GDM1 (cell line): ENCODE results near the gene NPW.
"Not testable (repeated sequence)": the region's sequence is repeated elsewhere in the genome, so short reads cannot be mapped to it uniquely, and the experiment has no call there.

Source experiments
- DNase-seq: peaks from one replicate; lab custom pipeline; 2025; lab: John Stamatoyannopoulos, UW

Gene NPW

DNA sequence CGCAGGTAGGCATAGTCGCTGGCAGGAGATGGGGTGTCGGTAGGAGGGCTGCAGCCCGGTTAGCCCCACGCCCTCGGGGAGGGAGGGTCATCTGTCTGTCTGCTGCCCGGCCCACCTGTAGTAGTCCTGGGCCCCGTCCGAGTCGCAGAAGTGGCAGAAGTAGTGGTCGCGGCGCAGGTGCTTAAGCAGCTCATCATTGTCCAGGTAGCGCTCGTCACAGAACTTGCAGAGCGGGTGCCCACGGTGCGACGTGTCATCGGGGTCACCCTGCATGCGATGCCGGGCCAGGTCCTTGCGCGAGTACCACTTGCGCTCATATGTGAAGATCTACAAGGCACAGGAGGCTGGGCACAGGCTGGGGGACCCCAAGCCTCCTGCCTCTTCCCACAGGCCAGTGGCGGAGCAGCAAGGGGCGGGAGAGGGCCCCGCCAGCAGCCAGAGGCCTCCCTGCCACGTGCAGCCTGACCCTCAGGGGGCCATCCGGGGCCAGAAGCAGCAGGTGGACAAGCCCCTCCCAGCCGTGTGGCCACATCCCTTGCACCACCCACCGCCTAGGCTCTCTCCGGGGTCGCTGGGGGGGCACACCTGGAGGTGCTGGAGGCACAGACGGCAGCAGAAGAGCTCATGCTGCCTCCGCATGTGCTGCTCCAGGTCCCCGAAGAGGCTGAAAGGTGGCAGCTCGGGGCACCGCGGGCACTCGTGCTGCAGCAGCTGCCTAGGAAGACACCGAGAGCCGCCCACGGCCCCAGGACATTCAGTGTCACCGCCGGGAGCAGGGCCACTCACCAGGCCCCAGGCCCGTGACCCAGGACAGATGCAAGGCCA lies 17.0 kb upstream of the NPW start:
- no peak for DNase-seq

DNA sequence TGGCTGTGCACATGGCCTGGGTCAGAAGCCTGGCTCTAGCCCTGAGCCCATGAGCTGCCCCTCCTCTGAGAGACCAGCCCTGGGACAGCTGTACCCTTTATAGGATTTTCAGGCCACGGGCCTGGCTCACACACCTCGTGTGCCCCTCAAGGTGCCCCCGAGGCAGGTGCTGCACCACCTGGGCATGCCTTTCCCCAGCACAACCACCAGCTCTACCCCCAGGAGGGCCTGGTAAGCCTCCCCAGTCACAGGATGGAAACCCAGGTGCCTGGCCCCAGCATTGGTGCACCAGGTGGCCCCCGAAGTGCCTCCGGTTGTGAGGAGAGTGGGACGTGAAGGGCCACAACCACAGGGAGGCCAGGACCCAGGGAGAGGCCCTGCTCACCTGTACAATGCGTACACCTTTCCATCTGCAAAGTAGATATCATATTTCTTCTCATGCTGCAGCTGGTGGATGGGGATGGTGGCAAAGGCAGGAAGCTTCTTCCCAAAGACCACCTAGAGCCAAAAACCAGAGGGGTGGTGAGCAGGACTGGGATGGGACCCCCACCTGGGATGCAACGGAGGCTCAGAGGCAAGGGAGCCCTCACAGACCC lies 16.3 kb upstream of the NPW start:
- DNase-seq, result no peak

DNA sequence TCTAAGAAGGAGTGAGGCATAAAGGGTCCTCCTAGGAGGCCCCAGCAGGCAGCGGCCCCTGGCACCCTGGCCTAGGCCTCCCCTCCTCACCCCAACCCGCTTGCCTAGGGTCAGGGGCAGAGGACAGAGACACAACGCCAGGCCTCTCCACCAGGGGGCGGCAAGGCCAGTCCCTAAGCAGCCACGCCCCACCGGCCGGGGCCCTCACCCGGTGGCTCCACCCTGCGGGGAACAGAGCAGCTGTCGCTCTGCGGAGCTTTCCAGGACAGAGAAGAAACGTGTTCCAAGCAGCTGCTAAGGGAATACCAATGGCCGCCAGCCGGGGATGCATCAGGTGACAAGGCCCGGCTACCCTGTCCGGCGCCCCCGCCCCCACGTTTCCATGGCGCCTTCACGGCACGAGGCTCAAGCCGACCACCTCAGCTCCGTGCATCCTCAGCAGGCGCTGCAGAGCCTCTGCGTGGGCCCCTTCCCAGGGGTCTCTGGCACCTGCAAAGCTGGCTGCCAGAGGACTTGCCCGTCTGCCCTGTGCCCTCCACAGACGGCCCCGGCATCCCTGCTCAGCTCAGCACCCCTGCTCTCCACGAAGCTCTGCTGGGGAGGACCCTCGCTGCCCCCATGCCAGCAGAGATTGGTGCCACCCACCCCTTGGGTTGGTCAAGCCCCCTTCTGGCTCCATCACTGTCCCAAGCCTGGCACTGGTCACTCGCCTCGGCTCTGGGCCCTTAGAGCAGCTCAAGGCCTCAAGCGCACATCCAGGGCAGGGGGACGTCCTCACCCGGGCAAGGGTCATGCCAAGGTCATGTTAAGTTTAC lies 15.6 kb upstream of the NPW start:
- DNase-seq, result peak; percentile 56

DNA sequence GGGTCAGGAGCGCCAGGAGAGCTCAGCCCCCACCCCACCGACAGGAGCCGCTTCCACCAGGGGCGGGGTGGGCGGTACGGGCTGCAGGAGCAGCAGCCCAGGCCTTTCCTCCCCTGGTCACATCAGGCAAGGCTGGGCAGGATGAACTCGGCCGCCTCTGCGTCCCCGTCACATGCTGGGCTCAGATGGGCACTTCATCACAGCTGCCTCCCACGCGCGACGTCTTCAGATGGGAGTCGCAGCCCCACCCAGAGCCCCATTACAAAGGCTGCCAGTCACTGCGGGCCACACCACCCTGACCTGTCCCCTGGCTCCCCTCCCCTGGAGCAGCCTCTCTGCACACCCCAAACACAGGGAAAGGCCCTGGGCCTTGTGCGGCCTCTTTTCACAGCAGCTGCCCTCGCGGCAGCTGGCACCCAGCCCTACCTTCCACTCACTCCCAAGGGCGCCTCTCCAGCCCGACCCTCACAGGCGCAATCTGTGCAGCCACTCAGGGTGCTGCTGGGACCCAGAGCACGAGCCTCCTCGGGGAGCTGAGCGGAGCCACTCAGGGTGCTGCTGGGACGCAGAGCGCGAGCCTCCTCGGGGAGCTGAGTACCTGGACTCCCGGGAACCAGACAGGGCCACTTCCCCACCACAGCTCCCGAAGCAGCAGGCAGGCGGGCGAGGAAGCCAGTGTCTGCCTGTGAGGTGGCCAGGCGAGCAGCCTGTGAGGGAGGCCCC lies 14.6 kb upstream of the NPW start:
- no peak for DNase-seq

DNA sequence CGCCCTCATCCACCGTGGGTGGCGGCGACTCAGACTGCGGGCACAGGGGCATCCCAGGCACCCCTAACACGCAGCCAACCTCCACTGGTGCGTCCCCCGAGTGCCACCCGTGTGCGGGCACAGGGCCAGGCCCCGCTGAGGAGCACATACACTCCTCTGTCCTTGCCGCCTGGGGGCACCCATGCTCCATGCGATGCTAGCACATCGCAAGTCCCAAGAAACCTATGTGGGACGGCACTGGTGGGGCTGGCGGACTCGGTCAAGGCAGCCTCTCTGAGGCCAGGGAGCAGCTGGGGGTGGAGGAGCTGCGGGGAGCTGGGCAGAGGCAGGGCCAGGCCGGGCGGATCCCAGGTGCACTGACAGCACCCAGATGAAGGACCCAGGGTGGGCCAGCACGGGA lies 13.9 kb upstream of the NPW start:
- no peak for DNase-seq

DNA sequence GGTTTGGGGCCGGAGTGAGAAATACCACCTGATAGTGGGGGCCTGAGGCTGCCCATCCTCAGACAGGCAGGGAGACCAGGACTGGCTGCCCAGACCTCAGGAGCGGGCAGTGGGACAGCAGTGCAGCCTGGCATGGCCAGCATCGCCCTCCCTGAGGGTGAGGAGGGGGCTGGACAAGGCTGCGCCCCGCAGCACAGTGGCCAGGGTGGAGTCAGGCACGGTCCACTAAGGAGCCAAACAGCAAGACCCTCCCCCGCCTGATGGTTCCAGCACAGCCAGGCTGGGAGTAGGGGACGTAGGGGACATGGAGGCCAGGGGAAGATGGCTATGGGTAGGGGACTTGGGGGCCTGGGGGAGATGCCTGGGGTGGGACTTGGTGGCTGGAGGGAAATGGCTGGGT lies 13.3 kb upstream of the NPW start:
- DNase-seq, result no peak

DNA sequence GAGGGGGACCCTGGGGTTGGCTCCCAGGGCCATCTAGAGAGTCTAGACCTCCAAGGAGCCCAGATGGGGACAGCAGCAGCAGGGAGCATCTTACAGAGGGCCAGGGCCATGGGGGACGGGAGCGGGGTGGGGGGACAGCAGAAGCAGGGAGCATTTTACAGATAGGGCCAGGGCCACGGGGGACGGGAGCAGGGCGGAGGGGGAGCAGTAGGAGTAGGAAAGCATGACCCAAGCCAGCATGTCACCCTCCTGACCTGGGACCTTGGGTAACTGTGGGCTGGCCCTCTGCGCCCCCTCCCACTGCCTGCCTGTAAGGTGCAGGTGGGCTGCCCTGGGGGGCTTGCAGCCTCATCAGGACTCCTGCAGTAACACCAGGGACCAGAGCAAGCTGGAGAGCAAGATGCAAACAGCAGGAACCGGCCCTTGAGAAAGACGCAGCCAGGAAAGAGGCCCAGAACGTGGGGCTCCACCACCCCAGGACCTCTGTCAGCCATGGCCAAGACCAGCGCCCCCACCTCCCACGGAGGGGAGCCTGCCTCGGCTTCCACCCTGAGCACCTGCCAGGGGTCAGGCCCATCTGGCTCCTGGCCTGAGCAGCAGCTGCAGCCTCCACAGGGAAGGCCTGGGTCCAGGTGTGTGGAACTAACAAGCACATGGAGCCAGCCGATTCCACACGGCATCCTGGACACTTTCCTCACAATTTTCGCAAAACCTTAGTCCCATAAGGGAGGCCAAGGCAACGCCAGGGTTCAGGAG lies 12.3 kb upstream of the NPW start:
- no peak for DNase-seq

DNA sequence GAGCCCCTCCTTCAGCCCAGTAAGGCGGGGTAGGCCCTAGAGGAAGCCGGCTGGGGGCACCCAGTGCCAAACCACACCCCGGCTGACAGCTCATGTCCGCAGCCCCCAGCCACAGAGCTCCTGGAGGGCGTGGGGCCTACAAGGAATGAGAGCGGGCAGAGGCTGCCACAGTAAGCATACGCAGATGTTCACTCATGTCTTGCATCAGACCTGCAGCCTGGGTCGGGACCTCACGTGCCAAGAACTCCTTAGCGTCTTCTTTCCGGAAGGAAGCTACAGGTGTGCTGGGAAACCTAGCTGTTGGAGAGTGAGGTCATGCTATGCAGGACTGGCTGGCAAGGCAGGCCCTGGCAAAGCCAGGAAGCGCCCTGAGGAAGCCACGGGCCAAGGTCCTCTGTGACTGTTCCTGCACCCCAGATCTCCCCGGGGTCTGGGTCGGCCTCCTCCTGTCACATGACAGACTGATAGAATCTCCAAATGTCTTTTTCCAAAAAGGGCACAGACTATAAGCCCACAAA lies 11.5 kb upstream of the NPW start:
- no peak for DNase-seq

DNA sequence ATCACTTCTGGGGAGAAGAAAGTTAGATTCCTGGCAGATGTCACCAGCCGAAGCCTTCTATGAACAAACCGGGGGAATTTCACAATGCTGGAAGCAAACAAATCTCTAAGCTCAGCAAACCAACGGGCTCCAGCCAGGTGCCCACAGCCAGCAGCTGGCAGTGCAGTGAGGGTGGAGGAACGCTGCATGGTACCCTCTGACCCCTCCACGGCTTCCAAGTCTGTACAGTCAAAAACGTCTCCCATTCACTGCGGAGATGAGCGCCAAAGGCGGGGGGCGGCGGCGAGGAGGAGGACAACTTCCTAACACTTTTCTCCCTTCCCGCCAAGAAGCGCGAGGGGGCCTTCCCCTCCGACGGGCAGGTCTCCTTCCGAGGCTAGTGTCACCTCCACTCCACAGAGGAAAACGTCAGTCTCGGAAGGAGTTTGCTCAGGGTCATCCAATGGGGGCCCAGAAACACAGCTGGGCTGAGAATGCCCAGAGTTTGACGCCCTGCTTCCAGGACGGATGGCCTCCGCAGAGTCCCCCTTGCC lies 10.9 kb upstream of the NPW start:
- no peak for DNase-seq

DNA sequence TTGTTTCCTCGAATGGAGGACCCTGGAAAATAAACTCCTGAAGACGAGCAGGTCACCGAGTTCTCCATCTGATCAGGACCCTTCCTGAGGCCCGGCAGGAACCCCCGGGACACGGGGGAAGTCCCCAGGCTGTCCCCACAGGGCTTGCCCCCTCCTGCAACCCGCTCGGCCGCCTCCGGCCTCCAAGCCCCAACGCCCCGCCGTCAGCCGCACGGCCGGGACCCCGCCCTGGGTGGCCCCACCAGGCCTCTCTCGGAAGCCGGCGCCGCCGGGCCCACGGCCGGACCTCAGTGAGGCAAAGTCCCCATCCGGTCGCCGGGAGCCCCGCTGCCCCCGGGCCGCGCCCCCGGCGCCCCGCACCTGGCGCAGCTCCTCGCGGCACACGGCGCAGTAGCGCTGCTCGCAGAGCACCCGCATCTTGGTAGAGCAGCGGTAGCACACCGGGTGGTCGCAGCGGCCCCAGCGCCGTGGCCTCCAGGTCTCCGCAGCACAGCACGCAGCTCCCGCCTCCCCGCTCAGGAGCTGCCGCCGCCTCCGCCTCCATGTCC lies 10.3 kb upstream of the NPW start:
- no peak for DNase-seq

DNA sequence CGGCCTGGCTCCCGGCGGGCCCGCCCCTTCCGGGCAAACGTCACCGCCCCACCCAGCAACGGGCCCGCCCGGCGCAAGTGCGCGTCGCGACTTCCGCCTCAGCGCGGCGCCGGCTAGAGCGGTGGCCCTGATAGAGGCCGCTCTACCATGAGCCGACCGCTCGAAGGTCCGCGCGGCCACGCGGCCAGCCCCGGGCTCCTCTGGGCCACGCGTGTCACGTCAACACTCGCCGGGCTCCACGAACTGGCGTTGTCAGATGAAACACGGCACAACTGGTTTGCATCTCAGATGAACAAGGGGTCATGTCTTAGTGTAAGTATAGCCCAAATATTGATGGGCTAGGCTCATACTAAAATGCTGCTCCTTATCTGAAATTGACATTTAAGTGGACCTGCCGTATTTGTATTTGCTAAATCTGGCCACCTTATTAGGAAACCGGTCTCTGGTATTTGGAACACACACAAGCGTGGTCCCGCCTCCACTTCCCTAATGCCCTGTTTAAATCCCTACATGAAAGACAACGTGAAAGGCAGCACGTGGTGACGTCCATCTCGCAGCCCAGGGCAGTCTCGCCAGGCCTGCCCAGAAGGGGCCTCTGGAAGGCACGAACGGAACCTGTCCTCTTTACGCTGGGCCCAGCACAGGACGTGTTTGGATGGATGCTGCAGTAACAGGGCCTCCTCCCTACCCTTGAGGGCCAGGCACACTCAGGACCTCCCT lies 9.6 kb upstream of the NPW start, which contains the start of gene ZNF598:
Gene ZNF598 (minus strand): TSS at position 31 of the 720 bp plus-strand sequence.
- peak; percentile 84 for DNase-seq

DNA sequence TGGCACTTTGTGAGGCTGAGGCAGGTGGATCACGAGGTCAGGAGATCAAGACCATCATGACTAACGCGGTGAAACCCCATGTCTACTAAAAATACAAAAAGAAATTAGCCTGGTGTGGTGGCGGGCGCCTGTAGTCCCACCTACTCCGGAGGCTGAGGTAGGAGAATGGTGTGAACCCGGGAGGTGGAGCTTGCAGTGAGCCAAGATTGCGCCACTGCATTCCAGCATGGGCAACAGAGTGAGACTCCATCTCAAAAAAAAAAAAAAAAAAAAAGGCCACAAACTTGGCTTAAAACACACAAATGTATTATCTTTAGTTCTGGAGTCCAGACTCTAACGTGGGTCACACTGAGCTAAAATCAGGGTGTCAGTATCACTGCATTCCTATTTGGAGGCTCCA lies 7.9 kb upstream of the NPW start:
- DNase-seq, result not testable (repeated sequence)

DNA sequence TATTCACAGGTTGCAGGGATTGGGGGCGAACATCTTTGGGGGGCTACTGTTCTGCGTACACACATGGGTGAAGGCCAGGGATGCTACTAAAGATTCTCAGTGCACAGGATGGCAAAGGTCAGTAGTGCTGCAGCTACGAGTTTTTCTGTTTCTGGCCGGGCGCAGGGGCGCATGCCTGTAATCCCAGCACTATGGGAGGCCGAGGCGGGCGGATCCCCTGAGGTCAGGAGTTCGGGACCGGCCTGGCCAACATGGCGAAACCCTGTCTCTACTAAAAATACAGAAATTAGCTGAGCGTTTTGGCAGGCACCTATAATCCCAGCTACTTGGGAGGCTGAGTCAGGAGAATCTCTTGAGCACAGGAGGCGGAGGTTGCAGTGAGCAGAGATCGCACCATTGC lies 6.1 kb upstream of the NPW start:
- DNase-seq, result no peak

DNA sequence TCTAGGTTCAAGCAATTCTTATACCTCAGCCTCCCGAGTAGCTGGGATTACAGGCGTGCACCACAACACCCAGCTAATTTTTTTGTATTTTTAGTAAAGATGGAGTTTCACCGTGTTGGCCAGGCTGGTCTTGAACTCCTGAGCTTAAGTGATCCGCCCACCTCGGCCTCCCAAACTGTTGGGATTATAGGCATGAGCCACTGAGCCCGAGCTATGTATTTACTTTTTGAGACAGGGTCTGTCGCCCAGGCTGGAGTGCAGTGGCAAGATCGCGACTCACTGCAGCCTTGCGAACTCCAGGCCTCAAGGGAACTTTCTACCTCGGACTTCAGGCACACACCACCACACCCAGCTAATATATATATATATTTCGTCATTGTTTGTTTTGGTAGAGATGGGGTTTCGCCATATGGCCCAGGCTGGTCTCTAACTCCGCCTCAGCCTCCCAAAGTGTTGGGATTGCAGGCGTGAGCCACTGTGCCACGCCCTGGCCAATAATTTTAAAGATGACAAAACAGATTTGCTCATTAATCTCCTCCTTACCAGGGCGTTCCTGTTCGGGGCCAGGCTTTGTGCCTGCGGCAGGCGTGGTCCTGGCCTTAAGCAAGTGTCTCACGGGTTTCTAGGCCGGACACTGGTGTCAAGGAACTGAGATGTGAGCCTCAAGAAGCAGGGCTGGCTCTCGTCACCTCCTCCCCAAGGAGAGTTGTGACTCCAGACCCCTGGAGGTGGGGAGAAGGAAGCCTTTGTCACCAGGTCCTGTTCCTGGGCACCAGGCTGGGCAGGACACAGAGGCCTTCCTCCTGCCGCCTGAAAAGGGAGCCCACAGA lies 4.3 kb upstream of the NPW start:
- DNase-seq, result no peak

DNA sequence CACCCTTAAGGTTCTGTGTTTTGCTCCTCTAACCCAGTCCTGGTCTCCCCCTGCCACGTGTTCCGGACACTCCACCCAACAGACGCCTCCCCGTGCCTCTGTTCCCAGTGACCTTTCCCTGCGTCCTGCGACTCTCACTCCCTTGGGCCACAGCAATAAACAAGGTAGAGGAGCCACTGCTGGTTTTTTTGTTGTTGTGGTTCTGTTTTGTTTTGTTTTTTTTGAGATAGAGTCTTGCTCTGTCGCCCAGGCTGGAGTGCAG lies 3.7 kb upstream of the NPW start:
- no peak for DNase-seq

DNA sequence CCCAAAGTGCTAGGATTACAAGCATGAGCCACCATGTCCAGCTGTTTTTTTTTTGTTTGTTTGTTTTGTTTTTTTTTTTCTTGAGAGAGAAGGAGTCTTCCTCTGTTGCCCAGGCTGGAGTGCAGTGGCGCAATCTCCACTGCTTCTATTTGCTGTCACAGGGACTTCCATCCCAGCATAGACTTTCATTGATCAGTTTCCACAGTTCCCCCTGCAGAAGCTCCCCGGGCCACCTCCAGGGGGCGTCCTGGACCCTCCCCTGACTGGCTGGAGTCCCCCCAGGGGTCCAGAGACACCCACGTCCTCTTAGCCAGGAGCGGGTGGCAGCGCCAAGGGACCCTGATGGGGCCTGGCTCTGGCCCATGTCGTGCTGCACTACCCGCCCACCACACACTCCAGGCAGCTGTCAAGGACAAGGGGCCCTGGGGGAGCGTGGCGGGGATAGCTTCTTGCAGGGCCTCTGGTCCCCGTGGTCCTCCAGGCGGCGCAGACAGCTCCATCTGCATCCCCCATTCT lies 3.1 kb upstream of the NPW start:
- DNase-seq, result no peak

DNA sequence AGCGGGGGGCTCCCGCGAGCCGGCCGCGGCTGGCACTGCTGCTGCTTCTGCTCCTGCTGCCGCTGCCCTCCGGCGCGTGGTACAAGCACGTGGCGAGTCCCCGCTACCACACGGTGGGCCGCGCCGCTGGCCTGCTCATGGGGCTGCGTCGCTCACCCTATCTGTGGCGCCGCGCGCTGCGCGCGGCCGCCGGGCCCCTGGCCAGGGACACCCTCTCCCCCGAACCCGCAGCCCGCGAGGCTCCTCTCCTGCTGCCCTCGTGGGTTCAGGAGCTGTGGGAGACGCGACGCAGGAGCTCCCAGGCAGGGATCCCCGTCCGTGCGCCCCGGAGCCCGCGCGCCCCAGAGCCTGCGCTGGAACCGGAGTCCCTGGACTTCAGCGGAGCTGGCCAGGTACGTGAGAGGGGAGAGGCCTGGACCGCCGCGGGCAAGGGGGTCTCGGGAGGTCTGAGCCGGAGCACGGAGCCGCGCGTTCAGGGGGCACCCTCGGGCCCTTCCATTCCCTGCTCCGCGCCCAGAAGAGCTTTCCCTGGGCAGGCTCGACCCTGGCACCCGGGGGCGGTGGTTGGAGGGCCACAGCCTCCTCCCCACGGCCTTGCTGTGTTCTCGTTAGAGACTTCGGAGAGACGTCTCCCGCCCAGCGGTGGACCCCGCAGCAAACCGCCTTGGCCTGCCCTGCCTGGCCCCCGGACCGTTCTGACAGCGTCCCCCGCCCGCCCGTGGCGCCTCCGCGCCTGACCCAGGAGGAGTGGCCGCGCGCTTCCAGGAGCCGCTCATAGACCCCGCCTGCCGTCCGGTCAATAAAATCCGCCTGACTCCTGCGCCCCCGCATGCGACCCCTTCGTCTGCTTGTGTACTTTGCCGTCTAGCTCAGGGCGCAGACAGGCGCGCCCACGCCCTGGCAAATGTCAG lies 591 bp downstream of the NPW start:
- DNase-seq, result no peak

DNA sequence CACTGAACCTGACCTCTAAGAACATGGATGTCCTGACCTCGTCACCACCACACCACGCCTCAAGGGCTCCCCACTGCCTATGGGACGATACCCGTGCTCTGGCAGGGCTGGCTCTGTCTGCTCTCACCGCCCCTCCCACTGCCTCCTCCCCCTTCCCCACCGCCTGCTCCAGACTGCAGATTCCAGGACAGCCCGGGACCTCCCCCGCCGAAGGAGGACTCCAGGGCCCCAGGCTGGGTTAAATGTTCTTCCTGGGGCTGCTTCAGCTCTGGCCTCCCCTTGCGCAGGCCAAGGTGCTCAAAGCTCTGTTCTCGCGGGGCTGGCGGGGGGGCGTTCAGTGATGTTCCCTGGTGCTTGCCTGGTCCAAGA lies 3.1 kb downstream of the NPW start:
- no peak for DNase-seq
